ENCODE measurements around the gene DOCK4.

Gene DOCK4

GRCh38 chr7:111787741-111788140 is 418.5 kb downstream of the DOCK4 start:
- DNase-seq (ENCODE audit: low read depth, low spot score): no peak
- Histone ChIP-seq H3K4me1 (ENCODE audit: insufficient read depth, insufficient read length) (no peaks in the 10 kb centered on the region), H3K9ac (ENCODE audit: insufficient read length, low read depth) (no peak overlapping the region), H3K27me3 (ENCODE audit: insufficient read depth, insufficient read length) (no peaks in the 10 kb centered on the region), H3K36me3 (ENCODE audit: insufficient read depth, insufficient read length, low read length) (no peaks in the 10 kb centered on the region), H3K9me3 (ENCODE audit: insufficient read depth, low read length) (no peaks in the 10 kb centered on the region), H3K4me3 (ENCODE audit: insufficient read length, low read depth) (no peak overlapping the region)
- no peak for TF ChIP-seq ZNF274 (IDR thresholded peaks at IDR 0.05; ENCODE audit: low read depth, low read length)
- TF ChIP-seq SUZ12 (IDR thresholded peaks at IDR 0.05; ENCODE audit: extremely low read depth, insufficient read depth, insufficient read length): no peak
- TF ChIP-seq YY1 (IDR thresholded peaks at IDR 0.05; ENCODE audit: insufficient read depth, insufficient read length): no peak

DNA sequence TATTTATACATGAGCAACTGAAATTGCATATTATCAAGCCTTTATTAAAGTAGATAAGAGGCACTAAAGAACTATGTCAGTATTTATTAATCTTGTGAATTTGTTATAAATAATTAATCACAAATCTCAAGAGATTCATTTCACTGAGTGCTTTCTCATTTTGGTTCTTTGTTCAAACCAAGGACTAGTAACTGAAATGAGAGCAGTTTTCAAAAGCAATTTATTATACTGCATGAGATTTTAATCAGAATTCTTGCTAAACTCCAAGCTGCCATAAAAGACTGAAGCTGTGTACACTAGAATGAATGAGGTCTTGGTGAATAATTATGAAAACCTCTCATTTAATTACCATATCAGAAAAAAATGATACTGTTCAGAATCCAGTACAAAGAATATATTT is 419.1 kb downstream of the DOCK4 start:
- DNase-seq (ENCODE audit: low read depth, low spot score): no peak
- no peaks in the 10 kb centered on the region for H3K4me1 ChIP-seq (ENCODE audit: insufficient read depth, insufficient read length)
- TF ChIP-seq YY1 (IDR thresholded peaks at IDR 0.05; ENCODE audit: insufficient read depth, insufficient read length) (no peak), ZNF274 (IDR thresholded peaks at IDR 0.05; ENCODE audit: low read depth, low read length) (no peak), SUZ12 (IDR thresholded peaks at IDR 0.05; ENCODE audit: extremely low read depth, insufficient read depth, insufficient read length) (no peak)
- H3K36me3 ChIP-seq (ENCODE audit: insufficient read depth, insufficient read length, low read length): no peaks in the 10 kb centered on the region
- no peak overlapping the region for H3K4me3 ChIP-seq (ENCODE audit: insufficient read length, low read depth)
- no peaks in the 10 kb centered on the region for H3K9me3 ChIP-seq (ENCODE audit: insufficient read depth, low read length)
- H3K27me3 ChIP-seq (ENCODE audit: insufficient read depth, insufficient read length): no peaks in the 10 kb centered on the region
- no peak overlapping the region for H3K9ac ChIP-seq (ENCODE audit: insufficient read length, low read depth)

DNA sequence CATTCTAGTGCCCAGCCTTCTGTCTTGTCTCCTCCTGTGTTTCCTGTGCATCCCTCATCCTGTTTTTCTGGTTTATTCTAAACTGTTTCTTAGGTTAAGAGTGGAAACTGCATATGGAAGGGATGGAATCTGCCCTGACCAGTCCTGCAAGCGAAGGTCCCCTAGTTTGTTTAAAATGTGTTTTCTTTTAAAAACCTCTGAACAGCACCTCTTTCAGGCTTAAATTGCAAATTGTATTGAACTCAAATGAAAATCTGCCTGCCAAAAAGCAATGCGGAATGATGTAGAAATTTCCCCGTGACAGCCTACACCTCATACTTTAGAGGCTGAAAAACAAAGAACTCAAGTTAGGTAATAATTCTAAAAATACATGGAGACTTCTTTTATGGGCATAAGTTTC is 421.1 kb downstream of the DOCK4 start:
- H3K27me3 ChIP-seq (ENCODE audit: insufficient read depth, insufficient read length): no peaks in the 10 kb centered on the region

DNA sequence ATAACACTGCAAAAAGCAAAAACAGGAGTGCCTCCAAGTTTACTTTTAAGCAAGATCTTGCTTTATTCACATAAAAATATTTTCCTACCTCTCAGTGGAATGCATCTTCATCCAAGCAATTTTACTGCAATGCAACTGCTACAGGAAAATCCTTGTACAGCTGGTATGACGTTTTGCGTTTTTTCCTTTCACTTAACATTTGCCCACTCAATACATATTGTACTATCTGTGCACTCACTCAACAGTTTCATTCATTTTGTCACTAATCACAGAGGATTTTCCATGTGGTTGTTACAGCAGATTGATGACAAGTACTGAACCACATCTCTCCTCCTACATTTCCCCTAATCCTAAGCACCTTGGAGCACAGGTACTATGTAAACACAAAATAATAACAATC is 421.9 kb downstream of the DOCK4 start:
- Histone ChIP-seq H3K4me3 (ENCODE audit: insufficient read length, low read depth) (no peak overlapping the region), H3K9me3 (ENCODE audit: insufficient read depth, low read length) (no peaks in the 10 kb centered on the region), H3K27me3 (ENCODE audit: insufficient read depth, insufficient read length) (no peaks in the 10 kb centered on the region), H3K36me3 (ENCODE audit: insufficient read depth, insufficient read length, low read length) (no peaks in the 10 kb centered on the region), H3K4me1 (ENCODE audit: insufficient read depth, insufficient read length) (no peaks in the 10 kb centered on the region), H3K9ac (ENCODE audit: insufficient read length, low read depth) (no peak overlapping the region)
- TF ChIP-seq ZNF274 (IDR thresholded peaks at IDR 0.05; ENCODE audit: low read depth, low read length): no peak
- DNase-seq (ENCODE audit: low read depth, low spot score): no peak

More for the DNA sequence above, 421.1 kb downstream of the DOCK4 start:
- no peaks in the 10 kb centered on the region for H3K4me1 ChIP-seq (ENCODE audit: insufficient read depth, insufficient read length)
- no peak overlapping the region for H3K9ac ChIP-seq (ENCODE audit: insufficient read length, low read depth)
- DNase-seq (ENCODE audit: low read depth, low spot score): no peak
- no peaks in the 10 kb centered on the region for H3K9me3 ChIP-seq (ENCODE audit: insufficient read depth, low read length)
- H3K4me3 ChIP-seq (ENCODE audit: insufficient read length, low read depth): no peak overlapping the region
- H3K36me3 ChIP-seq (ENCODE audit: insufficient read depth, insufficient read length, low read length): no peaks in the 10 kb centered on the region
- TF ChIP-seq ZNF274 (IDR thresholded peaks at IDR 0.05; ENCODE audit: low read depth, low read length) (no peak), YY1 (IDR thresholded peaks at IDR 0.05; ENCODE audit: insufficient read depth, insufficient read length) (no peak), SUZ12 (IDR thresholded peaks at IDR 0.05; ENCODE audit: extremely low read depth, insufficient read depth, insufficient read length) (no peak)

- no peak for DNase-seq (ENCODE audit: low read depth, low spot score)
- Histone ChIP-seq H3K9ac (ENCODE audit: insufficient read length, low read depth) (no peak overlapping the region), H3K4me1 (ENCODE audit: insufficient read depth, insufficient read length) (no peaks in the 10 kb centered on the region), H3K9me3 (ENCODE audit: insufficient read depth, low read length) (no peaks in the 10 kb centered on the region), H3K27me3 (ENCODE audit: insufficient read depth, insufficient read length) (no peaks in the 10 kb centered on the region), H3K36me3 (ENCODE audit: insufficient read depth, insufficient read length, low read length) (no peaks in the 10 kb centered on the region), H3K4me3 (ENCODE audit: insufficient read length, low read depth) (no peak overlapping the region)
- TF ChIP-seq SUZ12 (IDR thresholded peaks at IDR 0.05; ENCODE audit: extremely low read depth, insufficient read depth, insufficient read length): no peak
- no peak for TF ChIP-seq ZNF274 (IDR thresholded peaks at IDR 0.05; ENCODE audit: low read depth, low read length)
- no peak for TF ChIP-seq YY1 (IDR thresholded peaks at IDR 0.05; ENCODE audit: insufficient read depth, insufficient read length)
Measured at GRCh38 chr7:111783854-111784253, 422.3 kb downstream of the DOCK4 start.

GRCh38 chr7:111780527-111780926 is 425.7 kb downstream of the DOCK4 start:
- Histone ChIP-seq H3K27me3 (ENCODE audit: insufficient read depth, insufficient read length) (no peaks in the 10 kb centered on the region), H3K4me3 (ENCODE audit: insufficient read length, low read depth) (no peak overlapping the region), H3K4me1 (ENCODE audit: insufficient read depth, insufficient read length) (no peaks in the 10 kb centered on the region), H3K9me3 (ENCODE audit: insufficient read depth, low read length) (peaks cover 3% of the 10 kb centered on the region; the same call in 1 of the 2 replicates), H3K36me3 (ENCODE audit: insufficient read depth, insufficient read length, low read length) (no peaks in the 10 kb centered on the region), H3K9ac (ENCODE audit: insufficient read length, low read depth) (no peak overlapping the region)
- no peak for DNase-seq (ENCODE audit: low read depth, low spot score)
- no peak for TF ChIP-seq ZNF274 (IDR thresholded peaks at IDR 0.05; ENCODE audit: low read depth, low read length)
- TF ChIP-seq YY1 (IDR thresholded peaks at IDR 0.05; ENCODE audit: insufficient read depth, insufficient read length): no peak
- TF ChIP-seq SUZ12 (IDR thresholded peaks at IDR 0.05; ENCODE audit: extremely low read depth, insufficient read depth, insufficient read length): no peak

GRCh38 chr7:111775206-111775605 is 431.0 kb downstream of the DOCK4 start:
- H3K9ac ChIP-seq (ENCODE audit: insufficient read length, low read depth): no peak overlapping the region
- H3K4me3 ChIP-seq (ENCODE audit: insufficient read length, low read depth): no peak overlapping the region
- DNase-seq (ENCODE audit: low read depth, low spot score): no peak
- H3K27me3 ChIP-seq (ENCODE audit: insufficient read depth, insufficient read length): no peaks in the 10 kb centered on the region
- H3K4me1 ChIP-seq (ENCODE audit: insufficient read depth, insufficient read length): no peaks in the 10 kb centered on the region
- H3K9me3 ChIP-seq (ENCODE audit: insufficient read depth, low read length): peaks cover 3% of the 10 kb centered on the region; the same call in 1 of the 2 replicates
- TF ChIP-seq ZNF274 (IDR thresholded peaks at IDR 0.05; ENCODE audit: low read depth, low read length) (no peak), YY1 (IDR thresholded peaks at IDR 0.05; ENCODE audit: insufficient read depth, insufficient read length) (no peak), SUZ12 (IDR thresholded peaks at IDR 0.05; ENCODE audit: extremely low read depth, insufficient read depth, insufficient read length) (no peak)
- H3K36me3 ChIP-seq (ENCODE audit: insufficient read depth, insufficient read length, low read length): no peaks in the 10 kb centered on the region

DNA sequence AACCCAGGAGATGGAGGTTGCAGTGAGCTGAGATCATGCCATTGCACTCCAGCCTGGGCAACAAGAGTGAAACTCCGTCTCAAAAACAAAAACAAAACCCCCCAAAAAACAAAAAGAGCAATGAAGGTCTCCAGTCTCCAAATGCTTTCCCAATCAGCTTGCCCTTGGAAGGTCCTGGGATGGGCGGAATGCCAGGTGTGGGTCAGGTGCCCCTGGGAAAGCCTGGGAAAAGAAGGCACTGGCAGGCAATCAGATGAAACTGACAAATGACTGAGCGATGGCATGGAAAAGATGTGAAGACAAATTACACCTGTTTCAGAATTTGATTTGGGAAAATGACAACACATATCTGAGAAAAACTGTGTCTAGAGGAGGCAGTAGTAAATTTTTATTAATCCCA is 433.5 kb downstream of the DOCK4 start:
- no peak for TF ChIP-seq SUZ12 (IDR thresholded peaks at IDR 0.05; ENCODE audit: extremely low read depth, insufficient read depth, insufficient read length)
- no peak for TF ChIP-seq ZNF274 (IDR thresholded peaks at IDR 0.05; ENCODE audit: low read depth, low read length)
- TF ChIP-seq YY1 (IDR thresholded peaks at IDR 0.05; ENCODE audit: insufficient read depth, insufficient read length): no peak
- H3K9ac ChIP-seq (ENCODE audit: insufficient read length, low read depth): no peak overlapping the region
- H3K4me1 ChIP-seq (ENCODE audit: insufficient read depth, insufficient read length): no peaks in the 10 kb centered on the region
- peaks cover 3% of the 10 kb centered on the region; the same call in 1 of the 2 replicates for H3K9me3 ChIP-seq (ENCODE audit: insufficient read depth, low read length)
- no peaks in the 10 kb centered on the region for H3K27me3 ChIP-seq (ENCODE audit: insufficient read depth, insufficient read length)
- no peak overlapping the region for H3K4me3 ChIP-seq (ENCODE audit: insufficient read length, low read depth)
- H3K36me3 ChIP-seq (ENCODE audit: insufficient read depth, insufficient read length, low read length): no peaks in the 10 kb centered on the region
- DNase-seq (ENCODE audit: low read depth, low spot score): no peak

Data from NT2/D1 (cell line).